ENCODE results near the gene HMX3. TPM values are rescaled to one million over a fixed set of nuclear protein-coding genes. Genes with fewer than 3 reads are reported as not detected.

HMX3 gene
- total and polyA plus RNA-seq, 2 of the 13 experiments (the other 11 are each of a cell fraction or from before 2014, with no cell fraction given): not detected

GRCh38 chr10:123158682-123159081 is 22.9 kb downstream of the HMX3 start:
- Histone ChIP-seq H2AFZ (ENCODE audit: low read length) (no peak overlapping the region), H3K9ac (ENCODE audit: insufficient read depth, low read depth, low read length) (no peak overlapping the region), H3K27me3 (ENCODE audit: control insufficient read depth in 1 of 2, insufficient read depth in 2 of 2, low read length in 2 of 2) (no peaks in the 10 kb centered on the region; a peak in 1 of 5 replicates), H3K4me1 (ENCODE audit: insufficient read depth, low read length) (peaks cover 62% of the 10 kb centered on the region), H3K9me3 (ENCODE audit: low read length) (no peaks in the 10 kb centered on the region), H3K36me3 (replicated peaks in 1 of 2; ENCODE audit: control insufficient read depth in 1 of 2, insufficient read depth in 2 of 2, low read length in 2 of 2) (peaks cover 14 to 45% of the 10 kb centered on the region in 2 experiments), H4K20me1 (ENCODE audit: insufficient read depth, low read length) (peaks cover 20% of the 10 kb centered on the region), H3K27ac (ENCODE audit: extremely low read length, insufficient read depth, low read length) (no peak overlapping the region), H3K4me3 (replicated peaks in 1 of 3; ENCODE audit: insufficient read depth in 1 of 3, low read depth in 2 of 3, low read length in 3 of 3) (no peak overlapping the region), H3K4me2 (ENCODE audit: low read depth, low read length) (peak overlapping the region; percentile 70), H3K79me2 (ENCODE audit: insufficient read depth, low read length) (peaks cover 67% of the 10 kb centered on the region)
- in situ Hi-C loops (cut with HindIII; ENCODE audit: extremely low pct_ligation_motif_present, low pct_unique_long_range_greater_than_20kb): no loop called here
- no peak for TF ChIP-seq PCBP1 (IDR thresholded peaks at IDR 0.05; ENCODE audit: borderline replicate concordance, low read depth, low read length)
- no peak for TF ChIP-seq ESRRA (CRISPR knock-in tag; IDR thresholded peaks at IDR 0.05; ENCODE audit: low read depth)
- no peak for TF ChIP-seq TBP (CRISPR knock-in tag; IDR thresholded peaks at IDR 0.05)
- TF ChIP-seq NFE2L1 (CRISPR knock-in tag; IDR thresholded peaks at IDR 0.05; ENCODE audit: borderline replicate concordance): no peak
- intact Hi-C loops (cut with micrococcal nuclease; ENCODE audit: unreplicated experiment): loop anchor here (10.0 kb wide), 1 partner anchor 46 kb away; no protein-coding TSS in a partner anchor
- 94% methylated on average over 1 of the region's 1 CpG for WGBS (ENCODE audit: low lambda C conversion rate)
- FAIRE-seq (no peak), ATAC-seq (no peak), DNase-seq (ENCODE audit: low spot score) (no peak)
- no TSS peak for BruUV-seq (replicated peaks)
- ChIA-PET POLR2A (no interaction called here), CTCF (ENCODE audit: low intra/inter-chr PET ratio, low total read pairs) (no interaction called here)

GRCh38 chr10:123160311-123160980 is 24.7 kb downstream of the HMX3 start:
- WGBS (ENCODE audit: low lambda C conversion rate): 92% methylated on average over 11 of the region's 11 CpGs
- Histone ChIP-seq H3K4me1 (ENCODE audit: insufficient read depth, low read length) (peaks cover 57% of the 10 kb centered on the region), H3K27ac (ENCODE audit: extremely low read length, insufficient read depth, low read length) (no peak overlapping the region), H3K27me3 (ENCODE audit: control insufficient read depth in 1 of 2, insufficient read depth in 2 of 2, low read length in 2 of 2) (no peaks in the 10 kb centered on the region), H3K9me3 (ENCODE audit: low read length) (no peaks in the 10 kb centered on the region), H3K36me3 (replicated peaks in 1 of 2; ENCODE audit: control insufficient read depth in 1 of 2, insufficient read depth in 2 of 2, low read length in 2 of 2) (peaks cover 20 to 58% of the 10 kb centered on the region in 2 experiments), H3K9ac (ENCODE audit: insufficient read depth, low read depth, low read length) (no peak overlapping the region), H3K4me3 (replicated peaks in 1 of 3; ENCODE audit: insufficient read depth in 1 of 3, low read depth in 2 of 3, low read length in 3 of 3) (no peak overlapping the region), H3K79me2 (ENCODE audit: insufficient read depth, low read length) (peaks cover 56% of the 10 kb centered on the region), H2AFZ (ENCODE audit: low read length) (no peak overlapping the region), H4K20me1 (ENCODE audit: insufficient read depth, low read length) (peaks cover 22% of the 10 kb centered on the region), H3K4me2 (ENCODE audit: low read depth, low read length) (no peak overlapping the region)
- no peak for TF ChIP-seq SMAD9 (CRISPR knock-in tag; IDR thresholded peaks at IDR 0.05)
- TF ChIP-seq ZC3H4 (CRISPR knock-in tag; IDR thresholded peaks at IDR 0.05; ENCODE audit: borderline replicate concordance): no peak
- no peak for TF ChIP-seq ZNF30 (CRISPR knock-in tag; IDR thresholded peaks at IDR 0.05)
- no peak for TF ChIP-seq HNRNPK (IDR thresholded peaks at IDR 0.05; ENCODE audit: low read depth, low read length, poor library complexity, severe bottlenecking)
- in situ Hi-C loops (cut with HindIII; ENCODE audit: extremely low pct_ligation_motif_present, low pct_unique_long_range_greater_than_20kb) (no loop called here), intact Hi-C loops (cut with micrococcal nuclease; ENCODE audit: unreplicated experiment) (no loop called here)
- DNase-seq (ENCODE audit: low spot score) (no peak), ATAC-seq (no peak), FAIRE-seq (no peak)
- no TSS peak for BruUV-seq (replicated peaks)
- ChIA-PET CTCF (ENCODE audit: low intra/inter-chr PET ratio, low total read pairs) (no interaction called here), POLR2A (interaction anchor here (0.7 kb wide), 1 partner anchor 15 kb away, joined by 3 read pairs; no protein-coding TSS in a partner anchor)
